Natural killer cell treated with Interleukin-12 subunit alpha and Interleukin-12 subunit beta and Interleukin-15 and Interleukin-18, amount 100 ng/mL, for 72 hours (primary cell): Measurements from ENCODE around the gene GRID2. TPM values are rescaled to one million over a fixed set of nuclear protein-coding genes. Genes with fewer than 3 reads are reported as not detected.

Source experiments
- ATAC-seq, 2 donors: fragments of 150-1000 bp; cut with Tn5 transposase in 1 of 2; sonication (Bioruptor Pico), chemical (Tn5 transposase) in 1 of 2; 2 replicates each; pipeline ENCODE4 v1.10.0; 2021
- DNase-seq: peaks from one replicate; pipeline ENCODE4 v3.0.0; 2022; ENCODE audit warnings: low spot score
- H3K27ac Mint-ChIP-seq, 2 donors: 1 replicate in 1 of 2; 2 replicates in 1 of 2; pipeline ENCODE4 v1.8.0; 2022; ENCODE audit warnings: mixed read lengths in 2 of 2, mild to moderate bottlenecking in 1 of 2, moderate library complexity in 1 of 2
- H3K27me3 Mint-ChIP-seq, 2 donors: 1 replicate in 1 of 2; 2 replicates in 1 of 2; pipeline ENCODE4 v1.8.0; 2022; ENCODE audit warnings: mixed read lengths in 2 of 2
- H3K36me3 Mint-ChIP-seq: one replicate; pipeline ENCODE4 v1.8.0; 2022; ENCODE audit warnings: mixed read lengths
- H3K4me1 Mint-ChIP-seq, 2 donors: 1 replicate in 1 of 2; 2 replicates in 1 of 2; pipeline ENCODE4 v1.8.0; 2022; ENCODE audit warnings: low read depth in 2 of 2, mixed read lengths in 2 of 2, mild to moderate bottlenecking in 1 of 2
- H3K4me3 Mint-ChIP-seq: one replicate; pipeline ENCODE4 v1.8.0; 2022; ENCODE audit warnings: mixed read lengths
- H3K9me3 Mint-ChIP-seq: 2 replicates; pipeline ENCODE4 v1.8.0; 2022; ENCODE audit warnings: mixed read lengths
- total RNA-seq, 2 donors: library from RNA; stranded (reverse); gene quantifications; one replicate each; pipeline ENCODE4 v1.2.3, GENCODE V29; 2022

The GRID2 gene
- total RNA-seq, 2 donors from 2014 or later = not detected

- ATAC-seq (no peak), DNase-seq (no peak)
- Mint-ChIP-seq H3K9me3 (peaks cover 8% of the 10 kb centered on the region), H3K4me1 (no peaks in the 10 kb centered on the region), H3K4me3 (no peak overlapping the region), H3K27me3 (no peaks in the 10 kb centered on the region), H3K36me3 (peaks cover 5% of the 10 kb centered on the region), H3K27ac (no peak overlapping the region)
Observed at GRCh38 chr4:93184053-93184452, 880.3 kb downstream of the GRID2 start.

GRCh38 chr4:93186846-93187245, 883.1 kb downstream of the GRID2 start:
- no peaks in the 10 kb centered on the region for H3K4me1 Mint-ChIP-seq
- no peak for DNase-seq
- peaks cover 8% of the 10 kb centered on the region for H3K36me3 Mint-ChIP-seq
- H3K4me3 Mint-ChIP-seq = no peak overlapping the region
- ATAC-seq = no peak
- no peaks in the 10 kb centered on the region for H3K27me3 Mint-ChIP-seq
- peaks cover 4% of the 10 kb centered on the region for H3K9me3 Mint-ChIP-seq
- H3K27ac Mint-ChIP-seq = no peak overlapping the region

- peaks cover 4% of the 10 kb centered on the region for H3K9me3 Mint-ChIP-seq
Observed at GRCh38 chr4:93187466-93187865, 883.7 kb downstream of the GRID2 start.

GRCh38 chr4:93187892-93188291, 884.1 kb downstream of the GRID2 start:
- H3K36me3 Mint-ChIP-seq = peaks cover 8% of the 10 kb centered on the region
- no peak for DNase-seq
- H3K4me1 Mint-ChIP-seq = no peaks in the 10 kb centered on the region
- H3K27me3 Mint-ChIP-seq = no peaks in the 10 kb centered on the region
- H3K27ac Mint-ChIP-seq = no peak overlapping the region
- H3K4me3 Mint-ChIP-seq = no peak overlapping the region
- peaks cover 4% of the 10 kb centered on the region for H3K9me3 Mint-ChIP-seq
- ATAC-seq = no peak

More at GRCh38 chr4:93187466-93187865, 883.7 kb downstream of the GRID2 start:
- ATAC-seq = no peak
- no peaks in the 10 kb centered on the region for H3K4me1 Mint-ChIP-seq
- H3K4me3 Mint-ChIP-seq = no peak overlapping the region
- DNase-seq = no peak
- H3K27ac Mint-ChIP-seq = no peak overlapping the region
- no peaks in the 10 kb centered on the region for H3K27me3 Mint-ChIP-seq
- peaks cover 8% of the 10 kb centered on the region for H3K36me3 Mint-ChIP-seq

- no peaks in the 10 kb centered on the region for H3K27me3 Mint-ChIP-seq
- H3K4me3 Mint-ChIP-seq = no peak overlapping the region
- no peak for ATAC-seq
- peaks cover 5% of the 10 kb centered on the region for H3K36me3 Mint-ChIP-seq
- DNase-seq = no peak
- H3K9me3 Mint-ChIP-seq = peaks cover 9% of the 10 kb centered on the region
- H3K4me1 Mint-ChIP-seq = no peaks in the 10 kb centered on the region
- H3K27ac Mint-ChIP-seq = no peak overlapping the region
Observed at GRCh38 chr4:93199492-93199891, 895.7 kb downstream of the GRID2 start.

GRCh38 chr4:93201471-93202096, 897.8 kb downstream of the GRID2 start:
- no peaks in the 10 kb centered on the region for H3K36me3 Mint-ChIP-seq
- no peaks in the 10 kb centered on the region for H3K27me3 Mint-ChIP-seq
- ATAC-seq (no peak), DNase-seq (no peak)
- no peak overlapping the region for H3K27ac Mint-ChIP-seq
- no peak overlapping the region for H3K4me3 Mint-ChIP-seq
- no peaks in the 10 kb centered on the region for H3K4me1 Mint-ChIP-seq
- H3K9me3 Mint-ChIP-seq = peaks cover 9% of the 10 kb centered on the region

GRCh38 chr4:93203708-93204107, 899.9 kb downstream of the GRID2 start:
- no peak overlapping the region for H3K4me3 Mint-ChIP-seq
- ATAC-seq (no peak), DNase-seq (no peak)
- H3K27me3 Mint-ChIP-seq = no peaks in the 10 kb centered on the region
- no peaks in the 10 kb centered on the region for H3K36me3 Mint-ChIP-seq
- H3K9me3 Mint-ChIP-seq = peaks cover 2% of the 10 kb centered on the region
- no peak overlapping the region for H3K27ac Mint-ChIP-seq
- no peaks in the 10 kb centered on the region for H3K4me1 Mint-ChIP-seq

GRCh38 chr4:93212250-93212649, 908.5 kb downstream of the GRID2 start:
- no peak for ATAC-seq
- Mint-ChIP-seq H3K27ac (no peak overlapping the region), H3K36me3 (no peaks in the 10 kb centered on the region), H3K4me1 (no peaks in the 10 kb centered on the region), H3K9me3 (peaks cover 9% of the 10 kb centered on the region), H3K27me3 (no peaks in the 10 kb centered on the region), H3K4me3 (no peak overlapping the region)
- no peak for DNase-seq

GRCh38 chr4:93216646-93217045, 912.9 kb downstream of the GRID2 start:
- no peaks in the 10 kb centered on the region for H3K27me3 Mint-ChIP-seq
- no peaks in the 10 kb centered on the region for H3K4me1 Mint-ChIP-seq
- H3K9me3 Mint-ChIP-seq = peaks cover 4% of the 10 kb centered on the region
- no peak overlapping the region for H3K27ac Mint-ChIP-seq
- no peaks in the 10 kb centered on the region for H3K36me3 Mint-ChIP-seq
- H3K4me3 Mint-ChIP-seq = no peak overlapping the region
- ATAC-seq (no peak), DNase-seq (no peak)

GRCh38 chr4:93217431-93217830, 913.7 kb downstream of the GRID2 start:
- ATAC-seq (no peak), DNase-seq (no peak)
- H3K4me3 Mint-ChIP-seq = no peak overlapping the region
- H3K36me3 Mint-ChIP-seq = no peaks in the 10 kb centered on the region
- H3K4me1 Mint-ChIP-seq = no peaks in the 10 kb centered on the region
- no peak overlapping the region for H3K27ac Mint-ChIP-seq
- H3K9me3 Mint-ChIP-seq = peaks cover 4% of the 10 kb centered on the region
- H3K27me3 Mint-ChIP-seq = no peaks in the 10 kb centered on the region

- Mint-ChIP-seq H3K27me3 (no peaks in the 10 kb centered on the region), H3K4me1 (no peaks in the 10 kb centered on the region), H3K9me3 (peaks cover 9% of the 10 kb centered on the region), H3K4me3 (no peak overlapping the region), H3K36me3 (no peaks in the 10 kb centered on the region), H3K27ac (no peak overlapping the region)
- DNase-seq (no peak), ATAC-seq (no peak)
Observed at GRCh38 chr4:93221771-93222170, 918.0 kb downstream of the GRID2 start.

- Mint-ChIP-seq H3K27me3 (no peaks in the 10 kb centered on the region), H3K36me3 (no peaks in the 10 kb centered on the region), H3K9me3 (peaks cover 8% of the 10 kb centered on the region), H3K4me1 (no peaks in the 10 kb centered on the region), H3K27ac (no peak overlapping the region), H3K4me3 (no peak overlapping the region)
- DNase-seq = no peak
- ATAC-seq = no peak
Observed at GRCh38 chr4:93228021-93228420, 924.3 kb downstream of the GRID2 start.

GRCh38 chr4:93232883-93233282, 929.1 kb downstream of the GRID2 start:
- Mint-ChIP-seq H3K9me3 (peaks cover 9% of the 10 kb centered on the region), H3K27ac (no peak overlapping the region), H3K27me3 (no peaks in the 10 kb centered on the region), H3K36me3 (no peaks in the 10 kb centered on the region), H3K4me1 (no peaks in the 10 kb centered on the region), H3K4me3 (no peak overlapping the region)
- DNase-seq (no peak), ATAC-seq (no peak)

- H3K27me3 Mint-ChIP-seq = no peaks in the 10 kb centered on the region
- DNase-seq (no peak), ATAC-seq (no peak)
- no peaks in the 10 kb centered on the region for H3K36me3 Mint-ChIP-seq
- H3K9me3 Mint-ChIP-seq = peaks cover 16% of the 10 kb centered on the region
- no peak overlapping the region for H3K4me3 Mint-ChIP-seq
- H3K4me1 Mint-ChIP-seq = no peaks in the 10 kb centered on the region
- no peak overlapping the region for H3K27ac Mint-ChIP-seq
Observed at GRCh38 chr4:93237521-93237920, 933.8 kb downstream of the GRID2 start.

- no peaks in the 10 kb centered on the region for H3K27me3 Mint-ChIP-seq
- H3K36me3 Mint-ChIP-seq = no peaks in the 10 kb centered on the region
- no peak for DNase-seq
Observed at GRCh38 chr4:93243262-93243661, 939.5 kb downstream of the GRID2 start.

More at GRCh38 chr4:93243262-93243661, 939.5 kb downstream of the GRID2 start:
- Mint-ChIP-seq H3K27ac (no peak overlapping the region), H3K4me1 (no peaks in the 10 kb centered on the region), H3K4me3 (no peak overlapping the region), H3K9me3 (peaks cover 10% of the 10 kb centered on the region)
- no peak for ATAC-seq
